HepG2 (cell line): ENCODE measurements around the gene NDC80. TPM values are rescaled to one million over a fixed set of nuclear protein-coding genes. Genes with fewer than 3 reads are reported as not detected.

Source experiments
- ATAC-seq: fragments of 200-7000 bp; cut with Tn5 transposase; 3 replicates; pipeline ENCODE4 v1.9.1; 2020; ENCODE audit warnings: mild to moderate bottlenecking, moderate library complexity
- BruUV-seq: library from RNA; stranded (reverse); fragments of 400-500 nt; replicated peaks from 2 replicates; lab custom pipeline; 2021; lab: Mats Ljungman, UMichigan
- CTCF ChIA-PET: fragments of 300-600 bp; formaldehyde crosslinking; extraction: SDS; loops from one replicate; lab custom pipeline; 2021; ENCODE audit warnings: low total read pairs, inconsistent platforms, low intra/inter-chr PET ratio; lab: Yijun Ruan, JAX
- POLR2A ChIA-PET: fragments of 350-600 bp; sonication (Branson Sonifier 250); formaldehyde crosslinking; loops from one replicate; lab custom pipeline; 2020; ENCODE audit warnings: antibody characterized with exemption, inconsistent platforms; lab: Yijun Ruan, JAX
- DNase-seq: peaks from one replicate; pipeline ENCODE4 v3.0.0-alpha.2; 2015; ENCODE audit warnings: low spot score
- FAIRE-seq: peaks from 3 replicates; lab custom pipeline; 2011; peaks lifted over from hg19 to GRCh38; lab: Jason Lieb, UNC
- H2AFZ ChIP-seq: one replicate; pipeline ENCODE4 v1.6.1; 2011; ENCODE audit warnings: low read length, inconsistent platforms
- H3K27ac ChIP-seq: fragments of 300-600 bp; 3 replicates; pipeline ENCODE4 v1.8.0; 2011; ENCODE audit warnings: mixed run types, mild to moderate bottlenecking, mixed read lengths, low read length, inconsistent platforms; ENCODE audit not compliant: insufficient read depth; ENCODE audit errors: extremely low read length
- H3K27me3 ChIP-seq, 2 experiments: fragments of 200-600 bp in 1 of 2; 2 replicates in 1 of 2; 3 replicates in 1 of 2; pipeline versions ENCODE4 v1.6.0 to v1.8.0; 2011; ENCODE audit warnings: low read length in 2 of 2, mild to moderate bottlenecking in 2 of 2, moderate library complexity in 2 of 2, inconsistent platforms in 1 of 2; ENCODE audit not compliant: insufficient read depth in 2 of 2, control insufficient read depth in 1 of 2
- H3K36me3 ChIP-seq, 2 experiments: fragments of 200-600 bp in 1 of 2; replicated peaks in 1 of 2; 2 replicates in 1 of 2; 3 replicates in 1 of 2; pipeline versions ENCODE4 v1.5.1 to v1.8.0; 2011; ENCODE audit warnings: low read length in 2 of 2, inconsistent platforms in 1 of 2; ENCODE audit not compliant: insufficient read depth in 2 of 2, control insufficient read depth in 1 of 2
- H3K4me1 ChIP-seq: 2 replicates; pipeline ENCODE4 v1.5.1; 2012; ENCODE audit warnings: low read length, inconsistent platforms; ENCODE audit not compliant: insufficient read depth
- H3K4me2 ChIP-seq: 2 replicates; pipeline ENCODE4 v1.6.0; 2011; ENCODE audit warnings: low read depth, low read length, inconsistent platforms
- H3K4me3 ChIP-seq, 3 experiments: fragments of 200-600 bp in 1 of 3; sonication (generic), shearing (Covaris generic) in 1 of 3; replicated peaks in 1 of 3; 2 replicates each; pipeline ENCODE4 v1.5.1; 2011 to 2016; ENCODE audit warnings: low read length in 3 of 3, inconsistent platforms in 2 of 3, low read depth in 2 of 3, mild to moderate bottlenecking in 2 of 3, control low read depth in 1 of 3, mixed read lengths in 1 of 3; ENCODE audit not compliant: insufficient read depth in 1 of 3
- H3K79me2 ChIP-seq: one replicate; pipeline ENCODE4 v1.6.1; 2011; ENCODE audit warnings: low read length, inconsistent platforms; ENCODE audit not compliant: insufficient read depth
- H3K9ac ChIP-seq: 2 replicates; pipeline ENCODE4 v1.6.0; 2011; ENCODE audit warnings: mild to moderate bottlenecking, low read depth, low read length, inconsistent platforms; ENCODE audit not compliant: insufficient read depth
- H3K9me3 ChIP-seq: 2 replicates; pipeline ENCODE4 v1.5.1; 2012; ENCODE audit warnings: mild to moderate bottlenecking, low read length
- H4K20me1 ChIP-seq: 2 replicates; pipeline ENCODE4 v1.6.0; 2011; ENCODE audit warnings: inconsistent platforms, mild to moderate bottlenecking, low read length, moderate library complexity; ENCODE audit not compliant: insufficient read depth
- AKAP8 ChIP-seq: sonication (generic); formaldehyde crosslinking; IDR thresholded peaks from 2 replicates; pipeline ENCODE4 v1.5.1; 2020; ENCODE audit warnings: mild to moderate bottlenecking, missing genetic modification reagents
- BHLHE40 ChIP-seq: IDR thresholded peaks from 2 replicates; pipeline ENCODE4 v1.6.1; 2011; ENCODE audit warnings: low read length, improper control_type of control experiment
- ELF4 ChIP-seq: sonication (generic); formaldehyde crosslinking; IDR thresholded peaks from 2 replicates; pipeline ENCODE4 v1.5.0; 2020; ENCODE audit warnings: missing genetic modification reagents, mild to moderate bottlenecking, moderate library complexity, borderline replicate concordance
- FOXP1 ChIP-seq, 2 experiments: fragments of 450-650 bp in 1 of 2; IDR thresholded peaks; 2 replicates each; pipeline ENCODE4 v1.6.1; 2017 to 2018; ENCODE audit warnings: antibody characterized with exemption in 1 of 2
- HIVEP1 ChIP-seq: sonication (generic); formaldehyde crosslinking; IDR thresholded peaks from 2 replicates; pipeline ENCODE4 v1.4.0; 2020; ENCODE audit warnings: mild to moderate bottlenecking, missing genetic modification reagents
- LCORL ChIP-seq, 2 experiments: fragments of 450-650 bp in 1 of 2; sonication (generic) in 1 of 2; formaldehyde crosslinking in 1 of 2; IDR thresholded peaks; 2 replicates each; pipeline versions ENCODE4 v1.5.0 to v1.6.1; 2017 to 2020; ENCODE audit warnings: antibody characterized with exemption in 1 of 2, missing genetic modification reagents in 1 of 2
- MAZ ChIP-seq, 2 experiments: sonication (generic) in 1 of 2; formaldehyde crosslinking in 1 of 2; IDR thresholded peaks; 2 replicates each; pipeline versions ENCODE4 v1.5.0 to v1.6.1; 2012 to 2020; ENCODE audit warnings: low read depth in 2 of 2, mild to moderate bottlenecking in 2 of 2, borderline replicate concordance in 1 of 2, improper control_type of control experiment in 1 of 2, low read length in 1 of 2, missing genetic modification reagents in 1 of 2, moderate library complexity in 1 of 2
- USF2 ChIP-seq, 2 experiments: sonication (generic) in 1 of 2; formaldehyde crosslinking in 1 of 2; IDR thresholded peaks; 2 replicates each; pipeline versions ENCODE4 v1.5.1 to v1.6.1; 2011 to 2020; ENCODE audit warnings: borderline replicate concordance in 1 of 2, low read depth in 1 of 2, low read length in 1 of 2, mild to moderate bottlenecking in 1 of 2, missing genetic modification reagents in 1 of 2, moderate library complexity in 1 of 2
- ZNF383 ChIP-seq: sonication (generic); formaldehyde crosslinking; IDR thresholded peaks from 2 replicates; pipeline ENCODE4 v1.4.0; 2020; ENCODE audit warnings: missing genetic modification reagents, mild to moderate bottlenecking, borderline replicate concordance
- ZNF615 ChIP-seq: sonication (generic); formaldehyde crosslinking; IDR thresholded peaks from 2 replicates; pipeline ENCODE4 v1.5.0; 2020; ENCODE audit warnings: mild to moderate bottlenecking, missing genetic modification reagents, borderline replicate concordance
- ZNF629 ChIP-seq: sonication (generic); formaldehyde crosslinking; conservative IDR thresholded peaks from 2 replicates; pipeline ENCODE4 v1.5.0; 2020; ENCODE audit warnings: missing genetic modification reagents
- WGBS: methylation state at CpG from one replicate; pipeline ENCODE4 v1.1.6; 2017; ENCODE audit warnings: low lambda C conversion rate; 5-methylcytosine and 5-hydroxymethylcytosine counted together
- in situ Hi-C: cut with HindIII; loops from 2 replicates; pipeline ENCODE4 v1.10.0; 2017; ENCODE audit warnings: low pct_unique_long_range_greater_than_20kb; ENCODE audit not compliant: extremely low pct_ligation_motif_present
- intact Hi-C: fragments of 100-400 bp; cut with micrococcal nuclease; formaldehyde crosslinking; loops from one replicate; pipeline ENCODE4 v1.10.0; 2022; ENCODE audit not compliant: unreplicated experiment
- polyA plus RNA-seq, 8 experiments: library from polyadenylated mRNA; depleted of rRNA in 3 of 8; stranded (reverse) in 7 of 8; unstranded in 1 of 8; fragments of >200 nt; fragmentation: Illumina TruSeq in 4 of 8; extraction: Trizol in 4 of 8; gene quantifications; 2 replicates each; pipeline versions ENCODE4 v1.2.1 to v1.2.3, GENCODE V29; 2011 to 2016; ENCODE audit warnings: low read depth in 4 of 8, missing spikeins in 1 of 8, mixed read lengths in 1 of 8; ENCODE audit not compliant: insufficient read depth in 1 of 8
- total RNA-seq, 5 experiments: library from RNA; depleted of rRNA; stranded (reverse); fragments of >200 nt; fragmentation: Illumina TruSeq; extraction: Trizol; gene quantifications; 2 replicates each; pipeline ENCODE4 v1.2.3, GENCODE V29; 2016; ENCODE audit warnings: low read depth in 1 of 5
- TF ChIP-seq, protein P1 (sequence below): sonication (generic); formaldehyde crosslinking; IDR thresholded peaks from 2 replicates; pipeline ENCODE4 v1.5.0; 2020; ENCODE audit warnings: mild to moderate bottlenecking, missing genetic modification reagents, borderline replicate concordance

Gene NDC80
- total and polyA plus RNA-seq, 2 of the 13 experiments (the other 11 are each of a cell fraction or from before 2014, with no cell fraction given) = 9.6 to 33.0 TPM

DNA sequence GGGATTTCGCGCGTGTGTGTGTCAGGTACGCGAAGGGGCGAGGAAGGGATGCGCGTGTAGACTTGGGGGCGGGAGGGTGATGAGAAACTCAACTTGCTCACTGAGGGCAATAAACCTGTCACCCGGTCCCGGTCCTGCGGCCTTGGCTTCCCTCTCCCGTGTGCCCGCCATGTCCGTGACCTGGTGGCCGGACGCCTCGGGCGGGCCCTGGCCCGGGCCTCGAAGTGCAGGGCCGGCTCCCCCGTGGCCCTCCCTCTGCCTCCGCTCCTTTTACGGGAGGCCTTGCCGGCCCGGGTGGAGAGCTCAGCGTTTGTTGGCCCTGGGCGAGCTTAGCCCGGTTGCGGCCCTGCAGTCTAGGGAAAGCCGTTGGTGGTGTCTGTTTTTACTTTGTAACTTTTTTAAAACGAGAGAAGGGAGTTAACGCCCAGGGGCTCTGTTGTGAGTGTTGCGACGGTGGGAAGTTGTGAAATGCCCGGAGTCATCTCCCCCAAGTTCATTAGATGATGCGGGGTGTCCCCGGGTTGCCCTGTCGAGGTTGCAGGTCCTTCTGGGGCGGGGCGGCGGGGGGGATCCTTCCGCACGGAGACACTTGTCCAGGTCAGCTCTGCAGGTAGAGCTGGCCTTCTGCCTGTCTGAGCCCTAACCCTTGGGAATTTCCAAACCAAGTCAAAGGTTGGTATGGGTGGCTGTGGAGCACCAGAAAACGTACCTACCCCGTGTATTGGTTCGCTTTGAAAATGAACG lies 85.1 kb downstream of the NDC80 start:
- H3K27ac ChIP-seq = peak overlapping the region; percentile 94
- ChIA-PET POLR2A (interaction anchor here (1.3 to 1.6 kb wide), 6 partner anchors 9 to 250 kb away, joined by 3 to 10 read pairs (median 4); partner anchors contain the start of genes METTL4 and NDC80), CTCF (no interaction called here)
- peaks cover 32% of the 10 kb centered on the region for H3K4me1 ChIP-seq
- BruUV-seq = TSS peak; percentile 52
- 1% methylated on average over 28 of the region's 49 CpGs for WGBS
- H3K79me2 ChIP-seq = peaks cover 53% of the 10 kb centered on the region
- peak overlapping the region; percentile 88 to 91 (median 89) for H3K4me3 ChIP-seq
- ATAC-seq (peak; percentile 66), DNase-seq (peak; percentile 15), FAIRE-seq (peak; percentile 12)
- no peak overlapping the region for H2AFZ ChIP-seq
- H3K36me3 ChIP-seq = peaks cover 0 to 3% of the 10 kb centered on the region in 2 experiments; a peak in 2 of 5 replicates
- in situ Hi-C loops = no loop called here
- no peaks in the 10 kb centered on the region for H3K9me3 ChIP-seq
- H3K4me2 ChIP-seq = peak overlapping the region; percentile 87
- H3K27me3 ChIP-seq = no peaks in the 10 kb centered on the region; a peak in 1 of 5 replicates
- intact Hi-C loops = no loop called here
- peak overlapping the region; percentile 93 for H3K9ac ChIP-seq
- H4K20me1 ChIP-seq = peaks cover 31% of the 10 kb centered on the region
- TF ChIP-seq MAZ (IDR thresholded peaks at IDR 0.05; ENCODE audit: borderline replicate concordance, low read depth, low read length) (no peak), MAZ (CRISPR knock-in tag; IDR thresholded peaks at IDR 0.05; ENCODE audit: low read depth) (0 out of 2 replicates have a peak, but pooled peaks have one; percentile 31), ZNF615 (CRISPR knock-in tag) (0 out of 2 replicates have a peak, but pooled peaks have one; percentile 81), LCORL (IDR thresholded peaks at IDR 0.05) (no peak), LCORL (CRISPR knock-in tag; IDR thresholded peaks at IDR 0.05) (peak; percentile 19; the same call in 1 of the 2 replicates), ZNF383 (CRISPR knock-in tag) (no peak), ELF4 (CRISPR knock-in tag) (no peak), AKAP8 (CRISPR knock-in tag) (0 out of 2 replicates have a peak, but pooled peaks have one; percentile 32), USF2 (IDR thresholded peaks at IDR 0.05; ENCODE audit: low read depth, low read length) (no peak), USF2 (CRISPR knock-in tag; IDR thresholded peaks at IDR 0.05; ENCODE audit: borderline replicate concordance) (0 out of 2 replicates have a peak, but pooled peaks have one; percentile 12), ZNF629 (CRISPR knock-in tag) (no peak), FOXP1 (IDR thresholded peaks at IDR 0.05) (no peak), FOXP1 (CRISPR knock-in tag; IDR thresholded peaks at IDR 0.05) (no peak), BHLHE40 (no peak), HIVEP1 (CRISPR knock-in tag) (peak; percentile 63; the same call in 1 of the 2 replicates)
- TF ChIP-seq, protein P1, sequence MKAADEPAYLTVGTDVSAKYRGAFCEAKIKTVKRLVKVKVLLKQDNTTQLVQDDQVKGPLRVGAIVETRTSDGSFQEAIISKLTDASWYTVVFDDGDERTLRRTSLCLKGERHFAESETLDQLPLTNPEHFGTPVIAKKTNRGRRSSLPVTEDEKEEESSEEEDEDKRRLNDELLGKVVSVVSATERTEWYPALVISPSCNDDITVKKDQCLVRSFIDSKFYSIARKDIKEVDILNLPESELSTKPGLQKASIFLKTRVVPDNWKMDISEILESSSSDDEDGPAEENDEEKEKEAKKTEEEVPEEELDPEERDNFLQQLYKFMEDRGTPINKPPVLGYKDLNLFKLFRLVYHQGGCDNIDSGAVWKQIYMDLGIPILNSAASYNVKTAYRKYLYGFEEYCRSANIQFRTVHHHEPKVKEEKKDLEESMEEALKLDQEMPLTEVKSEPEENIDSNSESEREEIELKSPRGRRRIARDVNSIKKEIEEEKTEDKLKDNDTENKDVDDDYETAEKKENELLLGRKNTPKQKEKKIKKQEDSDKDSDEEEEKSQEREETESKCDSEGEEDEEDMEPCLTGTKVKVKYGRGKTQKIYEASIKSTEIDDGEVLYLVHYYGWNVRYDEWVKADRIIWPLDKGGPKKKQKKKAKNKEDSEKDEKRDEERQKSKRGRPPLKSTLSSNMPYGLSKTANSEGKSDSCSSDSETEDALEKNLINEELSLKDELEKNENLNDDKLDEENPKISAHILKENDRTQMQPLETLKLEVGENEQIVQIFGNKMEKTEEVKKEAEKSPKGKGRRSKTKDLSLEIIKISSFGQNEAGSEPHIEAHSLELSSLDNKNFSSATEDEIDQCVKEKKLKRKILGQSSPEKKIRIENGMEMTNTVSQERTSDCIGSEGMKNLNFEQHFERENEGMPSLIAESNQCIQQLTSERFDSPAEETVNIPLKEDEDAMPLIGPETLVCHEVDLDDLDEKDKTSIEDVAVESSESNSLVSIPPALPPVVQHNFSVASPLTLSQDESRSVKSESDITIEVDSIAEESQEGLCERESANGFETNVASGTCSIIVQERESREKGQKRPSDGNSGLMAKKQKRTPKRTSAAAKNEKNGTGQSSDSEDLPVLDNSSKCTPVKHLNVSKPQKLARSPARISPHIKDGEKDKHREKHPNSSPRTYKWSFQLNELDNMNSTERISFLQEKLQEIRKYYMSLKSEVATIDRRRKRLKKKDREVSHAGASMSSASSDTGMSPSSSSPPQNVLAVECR (CRISPR knock-in tag) = peak; percentile 46; the same call in 1 of the 2 replicates
